HEK293 (cell line): ENCODE measurements around the gene SLC25A26.
"Not testable (repeated sequence)": the region's sequence is repeated elsewhere in the genome, so short reads cannot be mapped to it uniquely, and the experiment has no call there.

ENCODE experiments used
- SP2 ChIP-seq: fragments of 450-650 bp; formaldehyde crosslinking; IDR thresholded peaks from 2 replicates; pipeline ENCODE4 v1.5.1; 2016; ENCODE audit warnings: missing biosample characterization, missing genetic modification characterization
- ZBTB21 ChIP-seq: fragments of 450-650 bp; formaldehyde crosslinking; IDR thresholded peaks from 2 replicates; pipeline ENCODE4 v1.5.1; 2017; ENCODE audit warnings: missing biosample characterization, missing genetic modification characterization
- ZNF274 ChIP-seq, 2 experiments: fragments of 200-500 bp in 1 of 2; fragments of 450-650 bp in 1 of 2; sonication (Bioruptor generic) in 1 of 2; formaldehyde crosslinking in 1 of 2; IDR thresholded peaks; 2 replicates each; pipeline versions ENCODE4 v1.5.1 to v1.6.1; 2014 to 2016; ENCODE audit warnings: borderline replicate concordance in 1 of 2, inconsistent platforms in 1 of 2, low read length in 1 of 2, missing biosample characterization in 1 of 2, missing genetic modification characterization in 1 of 2
- ZNF311 ChIP-seq: fragments of 450-650 bp; formaldehyde crosslinking; IDR thresholded peaks from 2 replicates; pipeline ENCODE4 v1.5.1; 2017; ENCODE audit warnings: missing biosample characterization, missing genetic modification characterization, borderline replicate concordance
- ZNF626 ChIP-seq: fragments of 450-650 bp; sonication (Bioruptor Pico); formaldehyde crosslinking; IDR thresholded peaks from 2 replicates; pipeline ENCODE4 v1.5.1; 2018; ENCODE audit warnings: missing biosample characterization, missing genetic modification characterization, inconsistent platforms
- ZNF658 ChIP-seq: fragments of 450-650 bp; formaldehyde crosslinking; IDR thresholded peaks from 2 replicates; pipeline ENCODE4; 2016; ENCODE audit warnings: missing biosample characterization, missing genetic modification characterization
- TF ChIP-seq, protein P1 (sequence below): fragments of 450-650 bp; formaldehyde crosslinking; IDR thresholded peaks from 2 replicates; pipeline ENCODE4 v1.5.1; 2016; ENCODE audit warnings: missing biosample characterization, missing genetic modification characterization

DNA sequence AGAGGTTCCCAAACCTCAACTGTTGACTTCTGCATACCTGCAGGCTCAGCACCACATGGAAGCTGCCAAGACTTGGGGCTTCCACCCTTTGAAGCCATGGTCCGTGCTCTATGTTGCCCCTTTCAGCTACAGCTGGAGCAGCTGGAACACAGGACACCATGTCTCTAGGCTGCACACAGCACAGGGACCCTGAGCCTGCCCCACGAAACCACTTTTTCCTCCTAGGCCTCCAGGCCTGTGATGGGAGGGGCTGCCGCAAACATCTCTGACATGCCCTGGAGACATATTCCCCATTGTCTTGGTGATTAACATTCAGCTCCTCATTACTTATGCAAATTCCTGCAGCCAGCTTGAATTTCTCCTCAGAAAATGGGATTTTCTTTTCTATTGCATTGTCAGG, 201.1 kb downstream of the SLC25A26 start:
- TF ChIP-seq, protein P1, sequence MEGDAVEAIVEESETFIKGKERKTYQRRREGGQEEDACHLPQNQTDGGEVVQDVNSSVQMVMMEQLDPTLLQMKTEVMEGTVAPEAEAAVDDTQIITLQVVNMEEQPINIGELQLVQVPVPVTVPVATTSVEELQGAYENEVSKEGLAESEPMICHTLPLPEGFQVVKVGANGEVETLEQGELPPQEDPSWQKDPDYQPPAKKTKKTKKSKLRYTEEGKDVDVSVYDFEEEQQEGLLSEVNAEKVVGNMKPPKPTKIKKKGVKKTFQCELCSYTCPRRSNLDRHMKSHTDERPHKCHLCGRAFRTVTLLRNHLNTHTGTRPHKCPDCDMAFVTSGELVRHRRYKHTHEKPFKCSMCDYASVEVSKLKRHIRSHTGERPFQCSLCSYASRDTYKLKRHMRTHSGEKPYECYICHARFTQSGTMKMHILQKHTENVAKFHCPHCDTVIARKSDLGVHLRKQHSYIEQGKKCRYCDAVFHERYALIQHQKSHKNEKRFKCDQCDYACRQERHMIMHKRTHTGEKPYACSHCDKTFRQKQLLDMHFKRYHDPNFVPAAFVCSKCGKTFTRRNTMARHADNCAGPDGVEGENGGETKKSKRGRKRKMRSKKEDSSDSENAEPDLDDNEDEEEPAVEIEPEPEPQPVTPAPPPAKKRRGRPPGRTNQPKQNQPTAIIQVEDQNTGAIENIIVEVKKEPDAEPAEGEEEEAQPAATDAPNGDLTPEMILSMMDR, result not testable (repeated sequence)
- not testable (repeated sequence) for TF ChIP-seq ZBTB21 (tag by site-specific recombination); SP2; ZNF658; ZNF626 (tag by site-specific recombination); ZNF274 (IDR thresholded peaks at IDR 0.05; ENCODE audit: low read length); ZNF274 (tag by site-specific recombination; IDR thresholded peaks at IDR 0.05; ENCODE audit: borderline replicate concordance); ZNF311
